Measurements from ENCODE around the gene MEGF10. TPM values are rescaled to one million over a fixed set of nuclear protein-coding genes. Genes with fewer than 3 reads are reported as not detected.

MEGF10 gene
- total and polyA plus RNA-seq, 7 donors, result under 0.01 to 3.6 (median 1.7) TPM; not detected in 1

GRCh38 chr5:127404190-127404589 lies 113.6 kb downstream of the MEGF10 start:
- WGBS, 2 donors, result 97 to 99% methylated on average over 3 of the region's 3 CpGs
- DNase-seq, result no peak
- Histone ChIP-seq H3K4me3 (no peak overlapping the region), H3K27me3 (no peaks in the 10 kb centered on the region), H3K9me3 (no peaks in the 10 kb centered on the region), H3K27ac (no peak overlapping the region), H3K36me3 (no peaks in the 10 kb centered on the region), H3K4me1 (no peaks in the 10 kb centered on the region)
- intact Hi-C loops (cut with DNase I), result no loop called here
- no peak for TF ChIP-seq POLR2AphosphoS5 (IDR thresholded peaks at IDR 0.05)
- TF ChIP-seq POLR2A (IDR thresholded peaks at IDR 0.05), result no peak
- no peak for TF ChIP-seq CTCF (IDR thresholded peaks at IDR 0.05)
- no peak for TF ChIP-seq EP300 (IDR thresholded peaks at IDR 0.05)

GRCh38 chr5:127406326-127407121 lies 115.9 kb downstream of the MEGF10 start:
- intact Hi-C loops (cut with DNase I), result no loop called here
- no peak for TF ChIP-seq EP300 (IDR thresholded peaks at IDR 0.05)
- no peak for TF ChIP-seq POLR2AphosphoS5 (IDR thresholded peaks at IDR 0.05)
- no peak for TF ChIP-seq CTCF (IDR thresholded peaks at IDR 0.05)
- no peak for TF ChIP-seq POLR2A (IDR thresholded peaks at IDR 0.05)
- no peak overlapping the region for H3K27ac ChIP-seq
- no peaks in the 10 kb centered on the region for H3K27me3 ChIP-seq
- no peaks in the 10 kb centered on the region for H3K4me1 ChIP-seq
- H3K36me3 ChIP-seq, result no peaks in the 10 kb centered on the region
- no peak for DNase-seq
- H3K4me3 ChIP-seq, result no peak overlapping the region
- H3K9me3 ChIP-seq, result no peaks in the 10 kb centered on the region
- 88 to 93% methylated on average over 9 of the region's 9 CpGs for WGBS, 2 donors

- no peak for DNase-seq
- H3K27ac ChIP-seq, result no peak overlapping the region
- TF ChIP-seq POLR2AphosphoS5 (IDR thresholded peaks at IDR 0.05) (no peak), EP300 (IDR thresholded peaks at IDR 0.05) (no peak), CTCF (IDR thresholded peaks at IDR 0.05) (no peak), POLR2A (IDR thresholded peaks at IDR 0.05) (no peak)
- no peak overlapping the region for H3K4me3 ChIP-seq
- no peaks in the 10 kb centered on the region for H3K4me1 ChIP-seq
- no peaks in the 10 kb centered on the region for H3K36me3 ChIP-seq
- no peaks in the 10 kb centered on the region for H3K27me3 ChIP-seq
- intact Hi-C loops (cut with DNase I), result no loop called here
- WGBS, 2 donors, result 82 to 89% methylated on average over 10 of the region's 10 CpGs
- H3K9me3 ChIP-seq, result no peaks in the 10 kb centered on the region
These were observed 118.8 kb downstream of the MEGF10 start for GRCh38 chr5:127409246-127409917.

- Histone ChIP-seq H3K27ac (no peak overlapping the region), H3K4me1 (no peaks in the 10 kb centered on the region), H3K36me3 (no peaks in the 10 kb centered on the region), H3K27me3 (no peaks in the 10 kb centered on the region), H3K9me3 (no peaks in the 10 kb centered on the region), H3K4me3 (no peak overlapping the region)
- no peak for DNase-seq
- 87 to 90% methylated on average over 15 of the region's 15 CpGs for WGBS, 2 donors
- TF ChIP-seq EP300 (IDR thresholded peaks at IDR 0.05) (no peak), POLR2AphosphoS5 (IDR thresholded peaks at IDR 0.05) (no peak), POLR2A (IDR thresholded peaks at IDR 0.05) (no peak), CTCF (IDR thresholded peaks at IDR 0.05) (no peak)
- intact Hi-C loops (cut with DNase I), result no loop called here
These were observed 119.5 kb downstream of the MEGF10 start for GRCh38 chr5:127409921-127410675.

All from sigmoid colon (tissue), 7 donors.